Activated CD4-positive, alpha-beta T cell treated with anti-CD3 and anti-CD28 coated beads, Interleukin-2, amount 10 ng/mL, durations not matched to agents 24 days and 14 days (primary cell): ENCODE measurements around the gene TMEM72. TPM values are rescaled to one million over a fixed set of nuclear protein-coding genes. Genes with fewer than 3 reads are reported as not detected.

Experiments used
- DNase-seq: peaks from one replicate; pipeline ENCODE4 v3.0.0; 2022
- H3K27ac Mint-ChIP-seq: one replicate; pipeline ENCODE4 v1.8.0; 2022; ENCODE audit warnings: mild to moderate bottlenecking, mixed read lengths
- H3K27me3 Mint-ChIP-seq: one replicate; pipeline ENCODE4 v1.8.0; 2022; ENCODE audit warnings: mixed read lengths
- H3K36me3 Mint-ChIP-seq: one replicate; pipeline ENCODE4 v1.8.0; 2022; ENCODE audit warnings: low read depth, mild to moderate bottlenecking, mixed read lengths
- H3K4me1 Mint-ChIP-seq: one replicate; pipeline ENCODE4 v1.8.0; 2021; ENCODE audit warnings: mixed read lengths
- H3K4me3 Mint-ChIP-seq: one replicate; pipeline ENCODE4 v1.8.0; 2022; ENCODE audit warnings: mild to moderate bottlenecking, moderate library complexity, mixed read lengths
- H3K9me3 Mint-ChIP-seq: one replicate; pipeline ENCODE4 v1.8.0; 2021; ENCODE audit warnings: mixed read lengths
- intact Hi-C: fragments of 100-400 bp; cut with micrococcal nuclease; formaldehyde crosslinking; loops from one replicate; pipeline ENCODE4 v1.15.1; 2023
- total RNA-seq: library from RNA; stranded (reverse); gene quantifications from 2 replicates; pipeline ENCODE4 v1.2.3, GENCODE V29; 2022

TMEM72 gene
- total RNA-seq, 1 donor from 2014 or later: not detected

DNA sequence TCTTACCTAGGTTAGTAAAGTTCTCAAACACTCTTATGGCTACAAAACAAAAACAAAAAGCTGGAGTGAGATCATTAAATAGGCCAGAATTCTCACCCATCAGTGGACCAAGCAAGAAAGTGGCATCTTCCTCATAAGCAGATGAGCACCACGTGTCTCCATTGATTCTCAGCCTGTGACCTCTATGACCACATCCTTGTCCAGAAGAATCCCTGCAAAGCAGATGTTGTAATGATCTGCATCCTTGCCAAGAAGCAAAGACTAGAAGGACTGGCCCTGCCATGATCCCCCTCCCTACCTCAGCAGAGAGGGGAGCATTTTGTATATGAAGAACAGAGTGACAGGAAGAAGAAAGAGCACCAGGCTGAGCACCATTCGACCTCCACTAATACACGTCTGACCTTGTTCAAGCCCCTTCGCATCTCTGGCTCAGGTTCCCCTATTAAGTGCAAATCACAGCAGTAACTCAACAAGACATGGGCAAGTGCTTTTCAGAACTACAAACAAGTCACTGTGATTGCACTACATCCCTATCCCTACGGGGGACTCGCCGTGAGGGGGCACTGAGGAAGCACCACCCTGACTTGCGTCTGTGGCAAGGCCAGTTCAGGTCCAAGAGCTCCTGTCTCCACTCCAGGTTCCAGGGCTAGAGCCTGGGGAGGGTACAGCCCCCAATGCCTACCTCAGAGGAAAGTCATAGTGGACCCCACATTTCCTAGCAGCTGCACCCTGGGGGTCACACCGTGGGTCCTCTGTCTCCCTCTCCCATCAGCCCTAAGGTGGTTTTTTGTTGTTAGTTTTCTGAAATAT, 26.3 kb downstream of the TMEM72 start:
- intact Hi-C loops: no loop called here
- Mint-ChIP-seq H3K9me3 (no peaks in the 10 kb centered on the region), H3K36me3 (no peaks in the 10 kb centered on the region), H3K4me3 (no peak overlapping the region), H3K27me3 (peaks cover 8% of the 10 kb centered on the region), H3K27ac (no peak overlapping the region), H3K4me1 (peaks cover 7% of the 10 kb centered on the region)
- no peak for DNase-seq

DNA sequence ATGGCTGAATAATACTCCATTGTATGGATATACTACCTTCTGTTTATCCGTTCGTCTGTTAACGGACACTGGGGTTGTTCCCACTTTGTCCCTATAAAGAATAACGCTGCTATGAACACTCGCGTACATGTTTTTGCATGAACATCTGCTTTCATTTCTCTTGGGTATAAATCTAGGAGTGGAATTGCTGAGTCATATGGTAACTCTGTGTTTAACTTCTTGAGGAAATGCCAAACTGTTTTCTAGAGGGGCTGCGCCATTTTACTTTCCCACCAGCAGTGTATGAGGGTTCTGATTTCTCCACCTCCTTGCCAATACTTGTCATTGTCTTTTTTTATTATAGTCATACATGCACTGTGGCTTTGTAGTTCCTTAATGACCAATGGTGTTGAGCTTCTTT, 27.8 kb downstream of the TMEM72 start:
- Mint-ChIP-seq H3K27ac (no peak overlapping the region), H3K27me3 (peaks cover 15% of the 10 kb centered on the region), H3K4me3 (no peak overlapping the region), H3K4me1 (peaks cover 6% of the 10 kb centered on the region), H3K36me3 (no peaks in the 10 kb centered on the region), H3K9me3 (peaks cover 8% of the 10 kb centered on the region)
- intact Hi-C loops: no loop called here
- DNase-seq: no peak

DNA sequence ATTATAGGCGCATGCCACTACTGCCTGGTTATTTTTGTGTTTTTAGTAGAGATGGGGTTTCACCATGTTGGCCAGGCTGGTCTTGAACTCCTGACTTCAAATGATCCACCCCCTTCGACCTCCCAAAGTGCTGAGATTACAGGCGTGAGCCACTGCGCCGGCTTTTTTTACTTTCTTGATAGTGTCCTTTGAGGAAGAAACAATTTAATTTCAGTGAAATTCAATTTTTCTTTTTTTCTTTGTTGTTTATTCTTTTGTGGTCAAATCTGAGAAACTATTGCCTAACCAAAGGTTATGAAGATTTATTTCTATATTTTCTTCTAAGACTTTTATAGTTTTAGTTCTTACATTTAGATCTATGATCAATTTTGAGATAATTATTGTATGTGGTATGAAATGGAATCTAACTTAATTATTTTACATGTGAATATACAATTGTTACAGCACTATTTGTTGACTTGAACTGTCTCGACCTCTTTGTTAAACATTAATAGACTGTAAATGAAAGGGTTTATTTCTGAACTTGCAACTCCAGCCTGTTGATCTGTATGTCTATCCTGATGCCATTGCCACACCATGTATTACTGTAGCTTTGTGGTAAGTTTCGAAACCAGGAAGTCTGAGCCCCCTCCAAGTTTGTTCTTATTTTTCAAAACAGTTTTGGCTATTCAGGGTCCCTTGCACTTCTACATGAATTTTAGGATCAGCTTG, 28.7 kb downstream of the TMEM72 start:
- peaks cover 17% of the 10 kb centered on the region for H3K9me3 Mint-ChIP-seq
- H3K4me1 Mint-ChIP-seq: peaks cover 6% of the 10 kb centered on the region
- intact Hi-C loops: no loop called here
- no peak for DNase-seq
- H3K4me3 Mint-ChIP-seq: no peak overlapping the region
- no peak overlapping the region for H3K27ac Mint-ChIP-seq
- H3K36me3 Mint-ChIP-seq: no peaks in the 10 kb centered on the region
- peaks cover 15% of the 10 kb centered on the region for H3K27me3 Mint-ChIP-seq

GRCh38 chr10:44944354-44944753, 33.2 kb downstream of the TMEM72 start:
- DNase-seq: no peak
- no peak overlapping the region for H3K4me3 Mint-ChIP-seq
- H3K27me3 Mint-ChIP-seq: peaks cover 18% of the 10 kb centered on the region
- intact Hi-C loops: no loop called here
- H3K27ac Mint-ChIP-seq: no peak overlapping the region
- H3K9me3 Mint-ChIP-seq: peaks cover 22% of the 10 kb centered on the region
- peaks cover 3% of the 10 kb centered on the region for H3K4me1 Mint-ChIP-seq
- no peaks in the 10 kb centered on the region for H3K36me3 Mint-ChIP-seq

DNA sequence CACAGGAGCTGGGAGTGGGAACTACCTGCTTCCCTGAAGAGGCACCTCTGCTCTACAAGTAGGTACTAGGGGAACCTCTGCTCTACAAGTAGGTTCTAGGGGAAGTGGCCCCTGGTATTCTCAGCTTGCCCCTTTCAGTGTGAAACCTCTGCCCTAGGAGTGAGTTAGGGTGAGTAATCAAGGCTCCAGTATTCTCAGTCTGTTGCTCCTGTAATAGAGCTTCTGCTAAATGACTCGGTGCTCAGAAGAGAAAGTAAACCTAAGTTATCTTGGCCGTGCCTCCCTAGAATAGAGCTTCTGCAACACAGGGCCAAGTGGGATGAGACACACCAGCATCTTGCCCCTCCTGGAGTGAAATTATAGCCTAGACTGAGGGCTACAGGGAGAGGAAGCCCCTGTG, 35.1 kb downstream of the TMEM72 start:
- Mint-ChIP-seq H3K9me3 (peaks cover 22% of the 10 kb centered on the region), H3K27me3 (peaks cover 13% of the 10 kb centered on the region), H3K36me3 (no peaks in the 10 kb centered on the region), H3K4me1 (peaks cover 3% of the 10 kb centered on the region), H3K4me3 (peak overlapping the region; percentile 30), H3K27ac (no peak overlapping the region)
- DNase-seq: no peak
- intact Hi-C loops: no loop called here

GRCh38 chr10:44947371-44948152, 36.4 kb downstream of the TMEM72 start:
- Mint-ChIP-seq H3K27ac (no peak overlapping the region), H3K4me1 (peaks cover 3% of the 10 kb centered on the region), H3K9me3 (peaks cover 20% of the 10 kb centered on the region), H3K36me3 (no peaks in the 10 kb centered on the region), H3K4me3 (no peak overlapping the region), H3K27me3 (peaks cover 9% of the 10 kb centered on the region)
- intact Hi-C loops: no loop called here
- no peak for DNase-seq

- no peak for DNase-seq
- H3K9me3 Mint-ChIP-seq: peaks cover 14% of the 10 kb centered on the region
- peaks cover 3% of the 10 kb centered on the region for H3K27me3 Mint-ChIP-seq
- no peak overlapping the region for H3K27ac Mint-ChIP-seq
- intact Hi-C loops: no loop called here
- peaks cover 3% of the 10 kb centered on the region for H3K4me1 Mint-ChIP-seq
- H3K36me3 Mint-ChIP-seq: no peaks in the 10 kb centered on the region
- no peak overlapping the region for H3K4me3 Mint-ChIP-seq
These were observed 37.5 kb downstream of the TMEM72 start for GRCh38 chr10:44948642-44949041.

DNA sequence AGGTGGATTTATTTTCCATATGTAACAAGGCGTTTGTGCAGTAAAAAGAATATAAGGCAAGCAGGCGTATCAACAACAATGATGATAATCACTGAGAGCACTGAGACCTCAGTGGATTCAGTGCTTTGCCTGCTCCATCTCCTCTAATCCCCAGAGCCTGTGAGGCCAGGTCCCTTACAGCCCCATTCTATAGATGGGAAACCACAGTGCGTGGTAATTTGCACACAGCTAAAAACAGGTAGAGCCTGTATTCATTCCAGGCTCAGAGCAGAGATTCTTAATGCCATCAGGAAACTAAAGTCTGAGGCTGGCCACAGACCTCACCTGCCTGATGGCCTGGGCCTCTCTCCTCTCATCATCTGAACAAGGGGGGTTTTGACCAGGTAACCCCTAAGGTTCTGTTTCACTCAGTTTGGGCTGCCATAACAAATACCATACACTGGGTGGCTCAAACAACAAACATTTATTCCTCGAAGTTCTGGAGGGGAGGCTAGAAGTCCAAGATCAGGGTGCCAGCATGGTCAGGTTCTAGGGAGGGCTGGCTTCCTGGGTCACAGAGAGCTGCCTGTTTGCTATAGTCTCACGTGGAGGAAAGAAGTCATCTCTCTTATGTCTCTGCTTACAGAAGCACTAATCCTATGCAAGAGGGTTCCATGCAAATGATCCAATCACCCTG, 38.1 kb downstream of the TMEM72 start:
- Mint-ChIP-seq H3K27ac (no peak overlapping the region), H3K4me1 (peaks cover 3% of the 10 kb centered on the region), H3K9me3 (peaks cover 11% of the 10 kb centered on the region), H3K4me3 (no peak overlapping the region), H3K27me3 (peaks cover 3% of the 10 kb centered on the region), H3K36me3 (no peaks in the 10 kb centered on the region)
- DNase-seq: no peak
- intact Hi-C loops: no loop called here

DNA sequence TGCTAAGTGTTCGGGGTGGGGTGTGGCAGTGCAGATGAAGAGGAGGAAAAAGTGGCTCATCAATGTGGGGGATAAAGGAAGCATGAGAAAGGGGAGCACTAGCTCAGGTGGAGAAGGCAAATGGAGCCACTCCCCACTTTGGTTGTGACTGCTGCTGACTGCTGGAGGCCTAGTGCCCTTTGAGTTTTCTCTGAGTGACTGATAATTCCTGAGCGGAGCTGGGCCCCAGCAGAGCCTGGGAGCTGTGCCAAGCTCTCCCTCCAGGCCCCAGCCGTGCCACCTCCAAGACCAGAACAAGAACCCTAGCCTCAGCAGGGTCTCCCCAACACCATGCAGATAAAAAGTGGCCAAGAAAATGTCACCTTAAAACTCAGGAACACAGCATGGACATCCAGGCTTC, 38.8 kb downstream of the TMEM72 start:
- no peak for DNase-seq
- no peaks in the 10 kb centered on the region for H3K36me3 Mint-ChIP-seq
- peaks cover 3% of the 10 kb centered on the region for H3K4me1 Mint-ChIP-seq
- H3K9me3 Mint-ChIP-seq: peaks cover 4% of the 10 kb centered on the region
- H3K4me3 Mint-ChIP-seq: no peak overlapping the region
- peaks cover 3% of the 10 kb centered on the region for H3K27me3 Mint-ChIP-seq
- intact Hi-C loops: no loop called here
- H3K27ac Mint-ChIP-seq: no peak overlapping the region

DNA sequence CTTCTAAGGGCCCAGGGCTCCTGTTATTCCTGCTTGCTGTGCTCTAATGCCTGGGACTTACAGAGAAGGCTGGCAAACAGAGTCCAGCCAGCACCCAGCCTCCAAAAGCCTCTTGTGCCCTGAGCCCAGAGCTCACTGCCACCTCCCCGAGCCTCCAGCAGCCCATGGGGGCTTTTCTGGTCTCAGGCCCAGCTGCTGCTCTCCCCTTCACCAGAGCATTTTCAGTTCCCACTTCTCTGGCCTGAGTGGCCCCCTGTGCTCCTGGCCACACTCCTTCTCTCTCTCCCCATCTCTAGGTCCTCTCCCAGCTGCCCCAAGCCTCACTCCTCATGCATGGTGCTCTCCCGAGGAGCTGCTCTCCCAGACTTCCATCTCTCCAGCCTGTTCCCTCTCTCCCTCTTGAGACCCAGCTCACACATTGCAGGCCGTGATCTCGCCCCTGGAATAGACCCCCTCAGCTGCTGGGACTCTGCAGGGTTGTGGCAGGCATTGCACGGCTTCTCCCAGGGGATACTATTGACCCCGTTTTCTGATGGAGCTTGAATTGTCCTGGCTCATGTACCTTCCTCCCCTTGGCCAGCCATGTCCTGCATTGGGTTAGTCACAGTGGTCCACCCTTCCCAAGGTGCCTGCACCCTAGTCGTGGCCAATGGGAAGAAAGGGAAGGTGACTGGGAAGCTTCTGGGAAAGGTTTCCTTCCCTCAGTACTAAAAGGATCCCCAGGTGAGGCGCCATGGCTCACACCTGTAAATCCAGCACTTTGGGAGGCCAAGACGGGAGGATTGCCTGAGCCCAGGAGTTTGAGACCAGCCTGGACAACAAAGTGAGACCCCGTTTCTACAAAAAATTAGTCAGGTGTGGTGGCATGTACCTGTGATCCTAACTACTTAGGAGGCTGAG, 39.4 kb downstream of the TMEM72 start:
- H3K27me3 Mint-ChIP-seq: no peaks in the 10 kb centered on the region
- DNase-seq: no peak
- intact Hi-C loops: no loop called here
- no peak overlapping the region for H3K4me3 Mint-ChIP-seq
- no peaks in the 10 kb centered on the region for H3K36me3 Mint-ChIP-seq
- no peaks in the 10 kb centered on the region for H3K9me3 Mint-ChIP-seq
- no peak overlapping the region for H3K27ac Mint-ChIP-seq
- peaks cover 3% of the 10 kb centered on the region for H3K4me1 Mint-ChIP-seq

GRCh38 chr10:44951576-44952226, 40.6 kb downstream of the TMEM72 start:
- H3K4me3 Mint-ChIP-seq: no peak overlapping the region
- H3K27me3 Mint-ChIP-seq: no peaks in the 10 kb centered on the region
- no peak overlapping the region for H3K27ac Mint-ChIP-seq
- H3K36me3 Mint-ChIP-seq: peaks cover 8% of the 10 kb centered on the region
- H3K4me1 Mint-ChIP-seq: peaks cover 2% of the 10 kb centered on the region
- intact Hi-C loops: no loop called here
- H3K9me3 Mint-ChIP-seq: no peaks in the 10 kb centered on the region
- DNase-seq: no peak

- Mint-ChIP-seq H3K4me1 (peaks cover 2% of the 10 kb centered on the region), H3K9me3 (no peaks in the 10 kb centered on the region), H3K36me3 (peaks cover 10% of the 10 kb centered on the region), H3K27ac (no peak overlapping the region), H3K27me3 (no peaks in the 10 kb centered on the region), H3K4me3 (no peak overlapping the region)
- DNase-seq: no peak
- intact Hi-C loops: no loop called here
These were observed 41.7 kb downstream of the TMEM72 start for GRCh38 chr10:44952779-44953231.
